Psoas muscle (tissue), 8 donors: ENCODE results near the gene ABHD11. TPM values are rescaled to one million over a fixed set of nuclear protein-coding genes. Genes with fewer than 3 reads are reported as not detected.

Source experiments
- ATAC-seq, 4 donors: fragments of 200-7000 bp; cut with Tn5 transposase; one replicate each; pipeline ENCODE4 v1.9.1; 2020; ENCODE audit warnings: moderate library complexity in 3 of 4, mild to moderate bottlenecking in 2 of 4
- DNase-seq, 2 donors: peaks; one replicate each; pipeline ENCODE4 v3.0.0-alpha.2; 2020
- H3K27ac ChIP-seq: fragments of 200-600 bp; one replicate; pipeline ENCODE4 v1.8.0; 2022
- H3K27me3 ChIP-seq, 3 donors: fragments of 200-600 bp in 1 of 3; one replicate each; pipeline versions ENCODE4 v1.6.1 to v1.8.0; 2013 to 2022; ENCODE audit warnings: low read length in 2 of 3, mild to moderate bottlenecking in 2 of 3, moderate library complexity in 1 of 3; ENCODE audit not compliant: insufficient read depth in 3 of 3
- H3K36me3 ChIP-seq, 2 donors: fragments of 200-600 bp in 1 of 2; one replicate each; pipeline versions ENCODE4 v1.6.1 to v1.8.0; 2013 to 2022; ENCODE audit warnings: low read depth in 1 of 2, mild to moderate bottlenecking in 1 of 2, moderate library complexity in 1 of 2; ENCODE audit not compliant: insufficient read depth in 1 of 2
- H3K4me1 ChIP-seq: fragments of 200-600 bp; one replicate; pipeline ENCODE4 v1.8.0; 2022
- H3K4me3 ChIP-seq: fragments of 200-600 bp; one replicate; pipeline ENCODE4 v1.8.0; 2022; ENCODE audit warnings: mild to moderate bottlenecking
- H3K9me3 ChIP-seq: fragments of 200-600 bp; one replicate; pipeline ENCODE4 v1.8.0; 2022
- WGBS, 3 donors: extraction: QIAGEN DNeasy Blood & Tissue Kit; methylation state at CpG; one replicate each; pipeline versions ENCODE4 v1.1.6 to v1.1.7; 2013; 5-methylcytosine and 5-hydroxymethylcytosine counted together
- intact Hi-C, 2 donors: fragments of 100-400 bp; cut with DNase I; formaldehyde crosslinking; loops; one replicate each; pipeline versions ENCODE4 v1.11.0 to v1.14.2; 2022
- polyA plus RNA-seq, 3 donors: library from polyadenylated mRNA; stranded (reverse); fragments of 200-250 nt; gene quantifications; one replicate each; pipeline ENCODE4 v1.2.3, GENCODE V29; 2013
- total RNA-seq, 4 donors: library from RNA; stranded (reverse); fragmentation: NEBNext Ultra II Directional in 2 of 4; extraction: Animal tissue kit (Norgen Biotek cat#: 25700) in 2 of 4; gene quantifications; one replicate each; pipeline versions ENCODE4 v1.2.1 to v1.2.4, GENCODE V29; 2021 to 2023
- TF ChIP-seq, protein P1 (sequence below): fragments of 200-600 bp; IDR thresholded peaks from one replicate; pipeline ENCODE4 v1.8.0; 2022; ENCODE audit warnings: antibody characterized with exemption
- donor health status: healthy with polysubstance abuse.
- donor health status: DM: no; HTN: no; CAD: no; lungs with moderate emphysema.
- donor health status: Bipolar disorder and iron deficiency.
- donor health status: healthy.
- donor health status: DM: yes; HTN: yes; CAD: no.
- donor health status: DM: no; HTN: no; CAD: no.
- donor health status: DM: no; HTN: no; CAD: no.
- donor health status: DM: yes; HTN: yes; CAD: no.

The ABHD11 gene
- total and polyA plus RNA-seq, 7 donors: 6.8 to 26.6 (median 14.1) TPM

DNA sequence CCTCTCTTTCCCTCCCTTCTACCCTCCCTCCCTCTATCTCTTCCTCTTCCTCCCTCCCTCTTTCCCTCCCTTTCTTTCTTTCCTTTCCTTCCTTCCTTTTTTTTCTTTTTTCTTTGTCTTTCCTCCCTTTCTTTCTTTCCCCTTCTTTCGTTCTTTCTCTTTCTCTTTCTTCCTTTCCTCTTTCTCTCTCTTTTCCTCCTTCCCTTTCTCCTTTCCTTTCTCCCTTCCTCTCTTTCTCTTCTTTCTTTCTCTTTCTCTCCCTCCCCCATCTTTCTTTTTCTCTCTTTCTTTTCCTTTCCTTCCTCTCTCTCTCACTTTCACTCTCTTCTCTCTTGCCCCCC is 24.0 kb upstream of the ABHD11 start:
- Histone ChIP-seq H3K4me1 (peaks cover 3% of the 10 kb centered on the region), H3K9me3 (no peaks in the 10 kb centered on the region), H3K36me3 (no peaks in the 10 kb centered on the region), H3K4me3 (no peak overlapping the region), H3K27ac (no peak overlapping the region), H3K27me3 (peaks cover 0 to 4% (median 0%) of the 10 kb centered on the region in 3 donors)
- 60 to 72% (median 65%) methylated on average over 1 of the region's 1 CpG for WGBS, 3 donors
- TF ChIP-seq, protein P1, sequence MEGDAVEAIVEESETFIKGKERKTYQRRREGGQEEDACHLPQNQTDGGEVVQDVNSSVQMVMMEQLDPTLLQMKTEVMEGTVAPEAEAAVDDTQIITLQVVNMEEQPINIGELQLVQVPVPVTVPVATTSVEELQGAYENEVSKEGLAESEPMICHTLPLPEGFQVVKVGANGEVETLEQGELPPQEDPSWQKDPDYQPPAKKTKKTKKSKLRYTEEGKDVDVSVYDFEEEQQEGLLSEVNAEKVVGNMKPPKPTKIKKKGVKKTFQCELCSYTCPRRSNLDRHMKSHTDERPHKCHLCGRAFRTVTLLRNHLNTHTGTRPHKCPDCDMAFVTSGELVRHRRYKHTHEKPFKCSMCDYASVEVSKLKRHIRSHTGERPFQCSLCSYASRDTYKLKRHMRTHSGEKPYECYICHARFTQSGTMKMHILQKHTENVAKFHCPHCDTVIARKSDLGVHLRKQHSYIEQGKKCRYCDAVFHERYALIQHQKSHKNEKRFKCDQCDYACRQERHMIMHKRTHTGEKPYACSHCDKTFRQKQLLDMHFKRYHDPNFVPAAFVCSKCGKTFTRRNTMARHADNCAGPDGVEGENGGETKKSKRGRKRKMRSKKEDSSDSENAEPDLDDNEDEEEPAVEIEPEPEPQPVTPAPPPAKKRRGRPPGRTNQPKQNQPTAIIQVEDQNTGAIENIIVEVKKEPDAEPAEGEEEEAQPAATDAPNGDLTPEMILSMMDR: no peak
- intact Hi-C loops: loop anchor here in 1 of 2 donors (10.0 kb wide), 1 partner anchor 62 kb away; no protein-coding TSS in a partner anchor
- ATAC-seq: no peak
- no peak for DNase-seq

DNA sequence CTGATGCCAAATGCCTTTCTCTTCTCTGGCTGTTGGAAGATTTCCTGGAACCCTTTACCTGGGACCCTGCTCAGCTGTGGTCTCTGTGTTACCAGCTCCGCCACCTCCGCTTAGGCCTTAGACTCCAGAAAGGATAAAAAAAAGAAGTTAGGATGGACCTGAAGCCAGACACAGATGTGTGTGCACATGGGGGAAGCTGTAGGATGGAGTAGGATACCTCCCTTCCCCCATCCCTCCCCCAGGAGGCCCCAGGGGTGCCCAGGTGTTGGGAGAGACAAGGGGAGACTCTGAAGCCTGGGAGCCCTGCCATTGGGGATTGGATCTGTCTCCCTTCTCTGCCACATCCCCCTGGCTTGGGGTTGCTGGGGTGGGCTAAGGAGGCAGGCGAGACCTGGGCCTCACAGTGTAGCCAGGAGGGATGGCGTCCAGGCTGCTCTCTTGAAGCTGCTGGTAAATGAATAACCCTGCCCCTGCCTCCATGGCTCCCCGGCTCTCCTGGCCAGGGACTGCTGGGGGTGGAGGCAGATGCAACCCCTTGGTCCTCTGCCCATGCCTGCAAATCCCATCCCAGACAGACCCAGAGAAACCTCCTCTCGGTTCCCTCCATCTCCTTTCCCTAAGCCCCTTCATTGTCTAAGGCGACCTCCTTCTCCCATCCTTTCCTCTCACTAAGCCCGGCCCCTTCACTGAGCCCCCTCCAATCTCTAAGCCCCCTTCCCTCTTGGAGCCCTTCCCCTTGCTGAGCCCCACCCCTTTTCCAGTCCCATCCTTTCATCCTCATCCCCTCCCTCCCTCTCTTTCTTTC is 23.5 kb upstream of the ABHD11 start:
- H3K27me3 ChIP-seq: peaks cover 0 to 3% (median 0%) of the 10 kb centered on the region in 3 donors
- TF ChIP-seq, protein P1: no peak

DNA sequence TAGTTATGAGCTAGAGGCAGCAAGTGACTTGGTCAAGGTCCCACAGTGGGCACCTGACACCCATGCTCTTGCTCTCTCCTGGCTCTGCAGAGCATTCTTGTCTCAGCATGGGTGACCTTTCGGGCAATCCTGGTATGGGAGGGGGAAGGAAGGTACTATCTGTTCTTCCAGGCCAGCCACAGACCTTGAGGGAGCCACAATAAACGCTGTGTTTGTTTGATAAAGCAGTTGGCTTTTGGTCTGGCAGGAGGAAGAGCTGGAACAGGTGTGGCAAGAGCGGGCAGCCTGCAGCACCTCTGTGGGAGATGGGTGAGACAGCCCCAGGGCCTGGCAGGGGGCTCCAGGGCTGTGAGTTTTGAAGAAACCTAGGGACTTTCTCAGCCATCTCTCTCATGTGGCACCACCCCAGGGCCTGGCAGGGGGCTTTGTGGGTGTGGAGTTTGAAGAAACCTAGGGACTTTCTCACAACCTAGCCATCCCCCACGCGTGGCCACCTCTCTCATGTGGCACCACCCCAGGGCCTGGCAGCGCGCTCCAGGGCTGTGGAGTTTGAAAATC is 20.1 kb upstream of the ABHD11 start:
- WGBS, 3 donors: 61 to 79% (median 62%) methylated on average over 7 of the region's 7 CpGs
- Histone ChIP-seq H3K4me3 (no peak overlapping the region), H3K36me3 (no peaks in the 10 kb centered on the region), H3K9me3 (no peaks in the 10 kb centered on the region), H3K27ac (no peak overlapping the region), H3K27me3 (no peaks in the 10 kb centered on the region), H3K4me1 (peaks cover 3% of the 10 kb centered on the region)
- DNase-seq (no peak), ATAC-seq (peak in 3 of 4 donors; percentile 46 to 62 (median 53))
- intact Hi-C loops: no loop called here
- TF ChIP-seq, protein P1: no peak

More for the DNA sequence above, 23.5 kb upstream of the ABHD11 start:
- Histone ChIP-seq H3K36me3 (no peaks in the 10 kb centered on the region), H3K4me3 (no peak overlapping the region), H3K9me3 (no peaks in the 10 kb centered on the region), H3K4me1 (peaks cover 3% of the 10 kb centered on the region), H3K27ac (no peak overlapping the region)
- intact Hi-C loops: loop anchor here in 1 of 2 donors (10.0 kb wide), 1 partner anchor 63 kb away; no protein-coding TSS in a partner anchor
- no peak for DNase-seq
- ATAC-seq: no peak
- 46 to 61% (median 50%) methylated on average over 8 of the region's 8 CpGs for WGBS, 3 donors

DNA sequence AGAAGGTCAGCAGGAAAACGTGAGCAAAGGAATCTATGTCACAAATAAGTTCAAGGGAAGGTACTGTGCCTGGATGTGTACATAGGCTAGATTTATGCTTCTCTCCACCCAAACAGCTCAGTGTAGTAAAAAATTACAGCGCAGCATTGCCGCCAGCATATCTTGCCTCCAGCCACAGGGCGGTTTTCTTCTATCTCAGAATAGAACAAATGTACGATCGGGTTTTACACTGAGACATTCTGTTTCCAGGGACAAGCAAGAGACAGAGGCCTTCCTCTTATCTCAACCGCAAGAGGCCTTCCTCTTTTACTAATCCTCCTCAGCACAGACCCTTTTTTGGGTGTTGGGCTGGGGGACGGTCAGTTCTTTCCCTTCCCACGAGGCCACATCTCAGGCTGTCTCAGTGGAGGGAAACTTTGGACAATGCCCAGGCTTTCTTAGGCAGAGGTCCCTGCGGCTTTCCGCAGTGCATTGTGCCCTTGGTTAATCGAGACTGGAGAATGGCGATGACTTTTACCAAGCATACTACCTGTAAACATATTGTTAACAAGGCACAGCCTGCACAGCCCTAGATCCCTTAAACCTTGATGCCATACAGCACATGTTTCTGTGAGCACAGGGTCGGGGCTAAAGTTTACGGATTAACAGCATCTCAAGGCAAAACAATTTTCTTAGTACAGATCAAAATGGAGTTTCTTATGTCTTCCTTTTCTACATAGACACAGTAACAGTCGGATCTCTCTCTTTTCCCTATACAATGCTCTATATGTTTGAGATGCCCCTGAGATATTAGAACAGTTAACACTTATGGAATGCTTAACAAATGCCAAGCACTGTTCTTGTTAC is 11.6 kb upstream of the ABHD11 start:
- intact Hi-C loops: no loop called here
- no peaks in the 10 kb centered on the region for H3K4me1 ChIP-seq
- DNase-seq: no peak

More for the DNA sequence above, 11.6 kb upstream of the ABHD11 start:
- Histone ChIP-seq H3K27ac (no peak overlapping the region), H3K4me3 (no peak overlapping the region), H3K27me3 (peaks cover 0 to 2% (median 0%) of the 10 kb centered on the region in 3 donors), H3K36me3 (no peaks in the 10 kb centered on the region), H3K9me3 (no peaks in the 10 kb centered on the region)
- no peak for ATAC-seq
- TF ChIP-seq, protein P1: no peak
- 80 to 85% (median 84%) methylated on average over 16 of the region's 16 CpGs for whole genome bisulfite sequencing, 3 donors
